NCI-H1417 treated with DMSO at 0.1 percent for 48 hours (cell line): ENCODE measurements around the gene BLOC1S5.

Experiments used
- DNase-seq: peaks from one replicate; lab custom pipeline; 2025; lab: John Stamatoyannopoulos, UW

The BLOC1S5 gene

GRCh38 chr6:8063761-8064637, at the start of gene BLOC1S5:
TSS of gene BLOC1S5 (minus strand) at chr6:8064389. CDS start at chr6:8064376, 13 bp downstream.
- peak; percentile 75 for DNase-seq

GRCh38 chr6:8113131-8113654, 49.0 kb upstream of the BLOC1S5 start:
- DNase-seq: no peak

GRCh38 chr6:8110725-8111124, 46.5 kb upstream of the BLOC1S5 start:
- DNase-seq: no peak

GRCh38 chr6:8110117-8110721, 46.0 kb upstream of the BLOC1S5 start:
- DNase-seq: no peak

GRCh38 chr6:8108759-8109539, 44.8 kb upstream of the BLOC1S5 start:
- DNase-seq: no peak

GRCh38 chr6:8108031-8108660, 44.0 kb upstream of the BLOC1S5 start:
- no peak for DNase-seq

- DNase-seq: no peak
Measured at GRCh38 chr6:8105791-8106190, 41.6 kb upstream of the BLOC1S5 start.

- no peak for DNase-seq
Measured at GRCh38 chr6:8103726-8104125, 39.5 kb upstream of the BLOC1S5 start.

GRCh38 chr6:8102122-8102958, 38.2 kb upstream of the BLOC1S5 start, which contains the start of gene EEF1E1:
TSS of gene EEF1E1 (minus strand) at chr6:8102548. CDS start at chr6:8102521, 27 bp downstream.
- peak; percentile 73 for DNase-seq

GRCh38 chr6:8100159-8100854, 36.1 kb upstream of the BLOC1S5 start:
- no peak for DNase-seq

GRCh38 chr6:8090650-8091049, 26.5 kb upstream of the BLOC1S5 start:
- no peak for DNase-seq

- no peak for DNase-seq
Measured at GRCh38 chr6:8088886-8089285, 24.7 kb upstream of the BLOC1S5 start.

GRCh38 chr6:8087870-8088754, 23.9 kb upstream of the BLOC1S5 start:
- no peak for DNase-seq

GRCh38 chr6:8086755-8087306, 22.6 kb upstream of the BLOC1S5 start:
- DNase-seq: no peak

GRCh38 chr6:8085053-8085511, 20.9 kb upstream of the BLOC1S5 start:
- no peak for DNase-seq

GRCh38 chr6:8084586-8084985, 20.4 kb upstream of the BLOC1S5 start:
- DNase-seq: no peak

- no peak for DNase-seq
Measured at GRCh38 chr6:8082954-8083858, 19.0 kb upstream of the BLOC1S5 start.

- DNase-seq: no peak
Measured at GRCh38 chr6:8082572-8082953, 18.4 kb upstream of the BLOC1S5 start.
